ENCODE results near the gene FLNB. TPM values are rescaled to one million over a fixed set of nuclear protein-coding genes. Genes with fewer than 3 reads are reported as not detected.

Gene FLNB
- total RNA-seq, 1 experiment from 2014 or later = 309 TPM

DNA sequence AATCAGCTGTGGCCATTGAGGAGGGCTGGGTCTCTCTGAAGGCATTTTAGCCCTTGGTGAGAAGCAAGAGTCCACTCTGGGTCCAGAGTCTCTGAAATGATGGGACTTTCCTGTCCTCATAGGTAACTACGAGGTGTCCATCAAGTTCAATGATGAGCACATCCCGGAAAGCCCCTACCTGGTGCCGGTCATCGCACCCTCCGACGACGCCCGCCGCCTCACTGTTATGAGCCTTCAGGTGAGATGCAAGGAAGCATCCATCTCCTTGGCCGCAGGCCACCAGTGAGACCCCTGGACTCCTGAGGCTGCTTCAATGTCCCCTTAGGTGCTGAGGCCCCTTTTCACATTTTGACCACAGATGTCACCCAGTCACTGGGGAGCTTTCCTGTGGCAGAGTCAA, 147.6 kb downstream of the FLNB start:
- Histone ChIP-seq H3K27me3 (ENCODE audit: control insufficient read depth, insufficient read depth, low read length) (no peaks in the 10 kb centered on the region), H3K4me1 (ENCODE audit: control insufficient read depth, insufficient read depth, low read length) (peaks cover 9% of the 10 kb centered on the region), H3K9me3 (ENCODE audit: control insufficient read depth, insufficient read depth, low read depth, low read length) (no peaks in the 10 kb centered on the region), H3K4me3 (ENCODE audit: low read depth in 2 of 2, low read length in 2 of 2) (no peak overlapping the region), H3K36me3 (ENCODE audit: control insufficient read depth, insufficient read depth, low read length) (peaks cover 29% of the 10 kb centered on the region), H3K27ac (ENCODE audit: low read length) (no peak overlapping the region)
- in situ Hi-C loops (cut with HindIII; ENCODE audit: low pct_unique_long_range_greater_than_20kb, low sequenced_read_pairs) = no loop called here
- TF ChIP-seq, protein P1, sequence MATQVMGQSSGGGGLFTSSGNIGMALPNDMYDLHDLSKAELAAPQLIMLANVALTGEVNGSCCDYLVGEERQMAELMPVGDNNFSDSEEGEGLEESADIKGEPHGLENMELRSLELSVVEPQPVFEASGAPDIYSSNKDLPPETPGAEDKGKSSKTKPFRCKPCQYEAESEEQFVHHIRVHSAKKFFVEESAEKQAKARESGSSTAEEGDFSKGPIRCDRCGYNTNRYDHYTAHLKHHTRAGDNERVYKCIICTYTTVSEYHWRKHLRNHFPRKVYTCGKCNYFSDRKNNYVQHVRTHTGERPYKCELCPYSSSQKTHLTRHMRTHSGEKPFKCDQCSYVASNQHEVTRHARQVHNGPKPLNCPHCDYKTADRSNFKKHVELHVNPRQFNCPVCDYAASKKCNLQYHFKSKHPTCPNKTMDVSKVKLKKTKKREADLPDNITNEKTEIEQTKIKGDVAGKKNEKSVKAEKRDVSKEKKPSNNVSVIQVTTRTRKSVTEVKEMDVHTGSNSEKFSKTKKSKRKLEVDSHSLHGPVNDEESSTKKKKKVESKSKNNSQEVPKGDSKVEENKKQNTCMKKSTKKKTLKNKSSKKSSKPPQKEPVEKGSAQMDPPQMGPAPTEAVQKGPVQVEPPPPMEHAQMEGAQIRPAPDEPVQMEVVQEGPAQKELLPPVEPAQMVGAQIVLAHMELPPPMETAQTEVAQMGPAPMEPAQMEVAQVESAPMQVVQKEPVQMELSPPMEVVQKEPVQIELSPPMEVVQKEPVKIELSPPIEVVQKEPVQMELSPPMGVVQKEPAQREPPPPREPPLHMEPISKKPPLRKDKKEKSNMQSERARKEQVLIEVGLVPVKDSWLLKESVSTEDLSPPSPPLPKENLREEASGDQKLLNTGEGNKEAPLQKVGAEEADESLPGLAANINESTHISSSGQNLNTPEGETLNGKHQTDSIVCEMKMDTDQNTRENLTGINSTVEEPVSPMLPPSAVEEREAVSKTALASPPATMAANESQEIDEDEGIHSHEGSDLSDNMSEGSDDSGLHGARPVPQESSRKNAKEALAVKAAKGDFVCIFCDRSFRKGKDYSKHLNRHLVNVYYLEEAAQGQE (IDR thresholded peaks at IDR 0.05; ENCODE audit: insufficient read depth in 1 of 2, low read depth in 2 of 2, low read length in 1 of 2) = no peak
- TF ChIP-seq, protein P2, sequence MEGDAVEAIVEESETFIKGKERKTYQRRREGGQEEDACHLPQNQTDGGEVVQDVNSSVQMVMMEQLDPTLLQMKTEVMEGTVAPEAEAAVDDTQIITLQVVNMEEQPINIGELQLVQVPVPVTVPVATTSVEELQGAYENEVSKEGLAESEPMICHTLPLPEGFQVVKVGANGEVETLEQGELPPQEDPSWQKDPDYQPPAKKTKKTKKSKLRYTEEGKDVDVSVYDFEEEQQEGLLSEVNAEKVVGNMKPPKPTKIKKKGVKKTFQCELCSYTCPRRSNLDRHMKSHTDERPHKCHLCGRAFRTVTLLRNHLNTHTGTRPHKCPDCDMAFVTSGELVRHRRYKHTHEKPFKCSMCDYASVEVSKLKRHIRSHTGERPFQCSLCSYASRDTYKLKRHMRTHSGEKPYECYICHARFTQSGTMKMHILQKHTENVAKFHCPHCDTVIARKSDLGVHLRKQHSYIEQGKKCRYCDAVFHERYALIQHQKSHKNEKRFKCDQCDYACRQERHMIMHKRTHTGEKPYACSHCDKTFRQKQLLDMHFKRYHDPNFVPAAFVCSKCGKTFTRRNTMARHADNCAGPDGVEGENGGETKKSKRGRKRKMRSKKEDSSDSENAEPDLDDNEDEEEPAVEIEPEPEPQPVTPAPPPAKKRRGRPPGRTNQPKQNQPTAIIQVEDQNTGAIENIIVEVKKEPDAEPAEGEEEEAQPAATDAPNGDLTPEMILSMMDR (IDR thresholded peaks at IDR 0.05) = no peak
- TF ChIP-seq SIN3A (IDR thresholded peaks at IDR 0.05; ENCODE audit: borderline replicate concordance, insufficient read depth, low read depth, low read length) = no peak
- TF ChIP-seq POLR2AphosphoS5 (IDR thresholded peaks at IDR 0.05; ENCODE audit: low read depth, low read length) = no peak
- no peak for TF ChIP-seq TCF7L2 (IDR thresholded peaks at IDR 0.05; ENCODE audit: low read depth, low read length)
- ChIA-PET POLR2A (no interaction called here), CTCF (no interaction called here)
- BruUV-seq (replicated peaks) = no TSS peak
- no peak for ATAC-seq
- intact Hi-C loops (cut with micrococcal nuclease; ENCODE audit: unreplicated experiment) = no loop called here
- no peak for DNase-seq (ENCODE audit: low read depth, low spot score)

GRCh38 chr3:58157700-58158099, 149.5 kb downstream of the FLNB start:
- DNase-seq (ENCODE audit: low read depth, low spot score) (no peak), ATAC-seq (no peak)
- ChIA-PET CTCF (no interaction called here), POLR2A (no interaction called here)
- Histone ChIP-seq H3K9me3 (ENCODE audit: control insufficient read depth, insufficient read depth, low read depth, low read length) (no peaks in the 10 kb centered on the region), H3K36me3 (ENCODE audit: control insufficient read depth, insufficient read depth, low read length) (peaks cover 22% of the 10 kb centered on the region), H3K27me3 (ENCODE audit: control insufficient read depth, insufficient read depth, low read length) (no peaks in the 10 kb centered on the region), H3K27ac (ENCODE audit: low read length) (no peak overlapping the region), H3K4me1 (ENCODE audit: control insufficient read depth, insufficient read depth, low read length) (peaks cover 27% of the 10 kb centered on the region), H3K4me3 (ENCODE audit: low read depth in 2 of 2, low read length in 2 of 2) (no peak overlapping the region)
- no TSS peak for BruUV-seq (replicated peaks)
- intact Hi-C loops (cut with micrococcal nuclease; ENCODE audit: unreplicated experiment) (no loop called here), in situ Hi-C loops (cut with HindIII; ENCODE audit: low pct_unique_long_range_greater_than_20kb, low sequenced_read_pairs) (no loop called here)
- TF ChIP-seq, protein P2 (IDR thresholded peaks at IDR 0.05) = no peak
- TF ChIP-seq, protein P1 (IDR thresholded peaks at IDR 0.05; ENCODE audit: insufficient read depth in 1 of 2, low read depth in 2 of 2, low read length in 1 of 2) = no peak
- TF ChIP-seq SIN3A (IDR thresholded peaks at IDR 0.05; ENCODE audit: borderline replicate concordance, insufficient read depth, low read depth, low read length) (no peak), POLR2AphosphoS5 (IDR thresholded peaks at IDR 0.05; ENCODE audit: low read depth, low read length) (no peak), TCF7L2 (IDR thresholded peaks at IDR 0.05; ENCODE audit: low read depth, low read length) (no peak)

All from Panc1 (cell line).